ENCODE measurements around the gene BFSP2. TPM values are rescaled to one million over a fixed set of nuclear protein-coding genes. Genes with fewer than 3 reads are reported as not detected.

Gene BFSP2
- total and polyA plus RNA-seq, 2 donors (not counting 3 experiments of a cell fraction or from before 2014, with no cell fraction given): not detected

- Histone ChIP-seq H3K9ac (replicated peaks; ENCODE audit: extremely low read depth, insufficient read depth, low read length) (no peak overlapping the region), H3K4me2 (ENCODE audit: insufficient read depth, low read length) (no peak overlapping the region), H3K27me3 (ENCODE audit: control insufficient read depth in 2 of 2, insufficient read depth in 2 of 2, low read length in 2 of 2) (peaks cover 0 to 12% of the 10 kb centered on the region in 2 experiments), H2AFZ (ENCODE audit: low read depth, low read length) (no peak overlapping the region), H3K79me2 (ENCODE audit: control insufficient read depth, insufficient read depth, low read length) (no peaks in the 10 kb centered on the region), H3K4me3 (replicated peaks in 1 of 3; ENCODE audit: insufficient read depth in 1 of 3, low read depth in 1 of 3, low read length in 3 of 3) (no peak overlapping the region), H3K9me1 (replicated peaks; ENCODE audit: control insufficient read depth, extremely low read depth, insufficient read depth, low read length) (no peaks in the 10 kb centered on the region), H3K4me1 (ENCODE audit: control insufficient read depth, extremely low read depth, insufficient read depth, low read length) (no peaks in the 10 kb centered on the region), H3K9me3 (replicated peaks; ENCODE audit: control insufficient read depth, insufficient read depth, low read length) (no peaks in the 10 kb centered on the region), H4K20me1 (replicated peaks; ENCODE audit: control insufficient read depth, extremely low read depth, insufficient read depth, low read length) (no peaks in the 10 kb centered on the region), H3K27ac (ENCODE audit: insufficient read depth, low read depth, low read length) (no peak overlapping the region), H3K36me3 (ENCODE audit: control insufficient read depth in 2 of 2, extremely low read depth in 1 of 2, insufficient read depth in 2 of 2, low read length in 2 of 2) (no peaks in the 10 kb centered on the region)
- intact Hi-C loops (cut with micrococcal nuclease): no loop called here
- DNase-seq (ENCODE audit: low read depth, low spot score) (no peak), FAIRE-seq (no peak)
- POLR2A ChIA-PET: no interaction called here
- BruUV-seq (replicated peaks): no TSS peak
- TF ChIP-seq CTCF (IDR thresholded peaks at IDR 0.05; ENCODE audit: extremely low read depth in 1 of 2, insufficient read depth in 1 of 2, low read depth in 1 of 2, low read length in 2 of 2) (no peak), GATA2 (IDR thresholded peaks at IDR 0.05; ENCODE audit: insufficient read depth, insufficient read length, low read depth, low read length) (no peak), EZH2 (IDR thresholded peaks at IDR 0.05; ENCODE audit: borderline replicate concordance, low read depth, low read length, severe bottlenecking) (no peak), POLR2A (IDR thresholded peaks at IDR 0.05; ENCODE audit: low read depth, low read length) (no peak), FOS (IDR thresholded peaks at IDR 0.05; ENCODE audit: borderline replicate concordance, insufficient read depth, low read length) (no peak), MAX (IDR thresholded peaks at IDR 0.05; ENCODE audit: insufficient read depth, insufficient read length) (no peak), JUN (IDR thresholded peaks at IDR 0.05; ENCODE audit: borderline replicate concordance, insufficient read depth, insufficient read length, low read depth) (no peak), POLR2AphosphoS5 (IDR thresholded peaks at IDR 0.05; ENCODE audit: insufficient read depth, low read depth, low read length) (no peak), MYC (IDR thresholded peaks at IDR 0.05; ENCODE audit: low read depth, low read length) (no peak)
- CTCF ChIA-PET: interaction anchor here (0.9 to 5.6 kb wide), 6 partner anchors 10 to 323 kb away, joined by 3 to 29 read pairs (median 5); no protein-coding TSS in a partner anchor
- dilution Hi-C loops (cut with MboI; ENCODE audit: extremely low pct_ligation_motif_present, low sequenced_read_pairs): no loop called here
Observed at GRCh38 chr3:133364704-133365103, 35.2 kb upstream of the BFSP2 start.
